K562 (cell line): ENCODE measurements around the gene NPM3. TPM values are rescaled to one million over a fixed set of nuclear protein-coding genes. Genes with fewer than 3 reads are reported as not detected.

ENCODE experiments used
- ARID3A ChIP-seq: IDR thresholded peaks from 2 replicates; pipeline ENCODE4 v1.6.1; 2012; ENCODE audit warnings: low read depth, low read length, improper control_type of control experiment, borderline replicate concordance
- DIDO1 ChIP-seq: fragments of 450-650 bp; IDR thresholded peaks from 2 replicates; pipeline ENCODE4 v1.6.1; 2016; ENCODE audit warnings: low read depth, missing biosample characterization, missing genetic modification characterization
- FOSL1 ChIP-seq: fragments of 200-800 bp; sonication (Bioruptor generic); conservative IDR thresholded peaks from 2 replicates; pipeline ENCODE4 v1.6.1; 2016; ENCODE audit warnings: missing genetic modification characterization, missing compliant biosample characterization
- FOXA1 ChIP-seq: fragments of 450-650 bp; IDR thresholded peaks from 2 replicates; pipeline ENCODE4 v1.6.1; 2016; ENCODE audit warnings: mild to moderate bottlenecking, borderline replicate concordance
- FUS ChIP-seq: fragments of 200-400 bp; formaldehyde crosslinking; optimal IDR thresholded peaks from 2 replicates; pipeline ENCODE3; 2017; ENCODE audit warnings: low read depth, low read length
- GATAD2A ChIP-seq: fragments of 450-650 bp; IDR thresholded peaks from 2 replicates; pipeline ENCODE4 v1.6.1; 2017
- MTA2 ChIP-seq: fragments of 450-650 bp; IDR thresholded peaks from 2 replicates; pipeline ENCODE4 v1.6.1; 2016; ENCODE audit warnings: low read depth
- MTA3 ChIP-seq: fragments of 450-650 bp; formaldehyde crosslinking; IDR thresholded peaks from 2 replicates; pipeline ENCODE4 v1.6.1; 2017; ENCODE audit warnings: mild to moderate bottlenecking, borderline replicate concordance
- PATZ1 ChIP-seq: fragments of 250-450 bp; sonication (Bioruptor Pico); IDR thresholded peaks from 2 replicates; pipeline ENCODE4 v1.5.0; 2020; ENCODE audit warnings: mild to moderate bottlenecking, borderline replicate concordance
- SRF ChIP-seq, 2 experiments: fragments of 250-450, 450-650 bp in 1 of 2; sonication (Bioruptor Pico) in 1 of 2; sonication (generic) in 1 of 2; formaldehyde crosslinking; IDR thresholded peaks; 2 replicates each; pipeline versions ENCODE4 v1.5.0 to v1.5.1; 2020 to 2022; ENCODE audit warnings: mild to moderate bottlenecking in 1 of 2, missing genetic modification reagents in 1 of 2
- TAF15 ChIP-seq: fragments of 200-400 bp; formaldehyde crosslinking; IDR thresholded peaks from 2 replicates; pipeline ENCODE4 v1.6.1; 2017; ENCODE audit warnings: mild to moderate bottlenecking, low read depth, low read length, moderate library complexity
- TAF9B ChIP-seq: fragments of 450-650 bp; IDR thresholded peaks from 2 replicates; pipeline ENCODE4 v1.6.1; 2018; ENCODE audit warnings: mild to moderate bottlenecking; ENCODE audit not compliant: partially characterized antibody
- TCF7 ChIP-seq: sonication (generic); IDR thresholded peaks from 2 replicates; pipeline ENCODE4 v1.6.1; 2016; ENCODE audit warnings: antibody characterized with exemption, borderline replicate concordance
- TCF7L2 ChIP-seq: fragments of 150-350 bp; IDR thresholded peaks from 2 replicates; pipeline ENCODE4 v1.6.1; 2016; ENCODE audit warnings: low read depth, mild to moderate bottlenecking, low read length, moderate library complexity
- ZNF197 ChIP-seq: fragments of 200-800 bp; sonication (Bioruptor generic); IDR thresholded peaks from 2 replicates; pipeline ENCODE4 v1.6.1; 2016; ENCODE audit warnings: low read depth, missing genetic modification characterization, missing compliant biosample characterization
- ZNF3 ChIP-seq: fragments of 250-450 bp; sonication (Bioruptor Pico); IDR thresholded peaks from 2 replicates; pipeline ENCODE4 v1.5.0; 2021; ENCODE audit warnings: mild to moderate bottlenecking, moderate library complexity
- ZNF347 ChIP-seq: fragments of 450-650 bp; formaldehyde crosslinking; IDR thresholded peaks from 2 replicates; pipeline ENCODE4 v1.4.0; 2020; ENCODE audit warnings: low read depth, mild to moderate bottlenecking, moderate library complexity
- ZSCAN32 ChIP-seq: fragments of 450-650 bp; formaldehyde crosslinking; IDR thresholded peaks from 2 replicates; pipeline ENCODE4 v1.4.0; 2020; ENCODE audit warnings: mild to moderate bottlenecking, moderate library complexity
- polyA plus RNA-seq, 8 experiments: library from polyadenylated mRNA; depleted of rRNA in 4 of 8; stranded (reverse) in 5 of 8; unstranded in 3 of 8; fragments of >200 nt; fragmentation: Nextera tagmentation in 2 of 8; fragmentation: Illumina TruSeq in 1 of 8; extraction: Ambion mirVana in 2 of 8; extraction: Trizol in 1 of 8; gene quantifications; 2 replicates each; pipeline versions ENCODE4 v1.2.1 to v1.2.3, GENCODE V29; 2011 to 2014; ENCODE audit warnings: inconsistent platforms in 1 of 8, missing spikeins in 1 of 8
- total RNA-seq, 7 experiments: library from RNA; depleted of rRNA in 6 of 7; stranded (reverse); fragments of >200 nt in 6 of 7; fragmentation: Illumina TruSeq in 2 of 7; extraction: Trizol in 2 of 7; gene quantifications; 2 replicates each; pipeline versions ENCODE4 v1.2.1 to v1.2.3, GENCODE V29; 2011 to 2021; ENCODE audit warnings: low replicate concordance in 1 of 7
- TF ChIP-seq, protein P1 (sequence below): fragments of 250-450 bp; sonication (Bioruptor Pico); IDR thresholded peaks from 2 replicates; pipeline ENCODE4 v1.4.0; 2020; ENCODE audit warnings: borderline replicate concordance
- TF ChIP-seq, protein P2 (sequence below): sonication (generic); formaldehyde crosslinking; IDR thresholded peaks from 2 replicates; pipeline ENCODE4 v1.8.0; 2022; ENCODE audit warnings: mild to moderate bottlenecking, missing genetic modification reagents
- TF ChIP-seq, protein P3 (sequence below): fragments of 450-650 bp; formaldehyde crosslinking; IDR thresholded peaks from 2 replicates; pipeline ENCODE4 v1.4.0; 2022; ENCODE audit warnings: missing genetic modification characterization

NPM3 gene
- total and polyA plus RNA-seq, 9 of the 15 experiments (the other 6 are each of a cell fraction or from before 2014, with no cell fraction given) = 15.2 to 239 (median 114) TPM

- TF ChIP-seq PATZ1 (CRISPR knock-in tag) (no peak), FOSL1 (tag) (peak; percentile 97), ZNF347 (CRISPR knock-in tag) (no peak), GATAD2A (no peak), ZSCAN32 (CRISPR knock-in tag) (no peak), TCF7 (peak; percentile 100), TAF9B (no peak), FOXA1 (no peak), ZNF197 (CRISPR knock-in tag) (no peak), MTA3 (no peak), TAF15 (no peak), FUS (no peak), MTA2 (peak; percentile 78), ZNF3 (CRISPR knock-in tag) (no peak), TCF7L2 (peak; percentile 69; the same call in 1 of the 2 replicates), ARID3A (0 out of 2 replicates have a peak, but pooled peaks have one; percentile 30), DIDO1 (tag) (no peak), SRF (CRISPR knock-in tag; IDR thresholded peaks at IDR 0.05) (no peak)
- TF ChIP-seq, protein P1, sequence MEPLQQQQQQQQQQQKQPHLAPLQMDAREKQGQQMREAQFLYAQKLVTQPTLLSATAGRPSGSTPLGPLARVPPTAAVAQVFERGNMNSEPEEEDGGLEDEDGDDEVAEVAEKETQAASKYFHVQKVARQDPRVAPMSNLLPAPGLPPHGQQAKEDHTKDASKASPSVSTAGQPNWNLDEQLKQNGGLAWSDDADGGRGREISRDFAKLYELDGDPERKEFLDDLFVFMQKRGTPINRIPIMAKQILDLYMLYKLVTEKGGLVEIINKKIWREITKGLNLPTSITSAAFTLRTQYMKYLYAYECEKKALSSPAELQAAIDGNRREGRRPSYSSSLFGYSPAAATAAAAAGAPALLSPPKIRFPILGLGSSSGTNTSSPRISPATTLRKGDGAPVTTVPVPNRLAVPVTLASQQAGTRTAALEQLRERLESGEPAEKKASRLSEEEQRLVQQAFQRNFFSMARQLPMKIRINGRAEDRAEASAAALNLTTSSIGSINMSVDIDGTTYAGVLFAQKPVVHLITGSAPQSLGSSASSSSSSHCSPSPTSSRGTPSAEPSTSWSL (CRISPR knock-in tag) = no peak
- TF ChIP-seq, protein P2, sequence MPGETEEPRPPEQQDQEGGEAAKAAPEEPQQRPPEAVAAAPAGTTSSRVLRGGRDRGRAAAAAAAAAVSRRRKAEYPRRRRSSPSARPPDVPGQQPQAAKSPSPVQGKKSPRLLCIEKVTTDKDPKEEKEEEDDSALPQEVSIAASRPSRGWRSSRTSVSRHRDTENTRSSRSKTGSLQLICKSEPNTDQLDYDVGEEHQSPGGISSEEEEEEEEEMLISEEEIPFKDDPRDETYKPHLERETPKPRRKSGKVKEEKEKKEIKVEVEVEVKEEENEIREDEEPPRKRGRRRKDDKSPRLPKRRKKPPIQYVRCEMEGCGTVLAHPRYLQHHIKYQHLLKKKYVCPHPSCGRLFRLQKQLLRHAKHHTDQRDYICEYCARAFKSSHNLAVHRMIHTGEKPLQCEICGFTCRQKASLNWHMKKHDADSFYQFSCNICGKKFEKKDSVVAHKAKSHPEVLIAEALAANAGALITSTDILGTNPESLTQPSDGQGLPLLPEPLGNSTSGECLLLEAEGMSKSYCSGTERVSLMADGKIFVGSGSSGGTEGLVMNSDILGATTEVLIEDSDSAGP = no peak
- TF ChIP-seq, protein P3, sequence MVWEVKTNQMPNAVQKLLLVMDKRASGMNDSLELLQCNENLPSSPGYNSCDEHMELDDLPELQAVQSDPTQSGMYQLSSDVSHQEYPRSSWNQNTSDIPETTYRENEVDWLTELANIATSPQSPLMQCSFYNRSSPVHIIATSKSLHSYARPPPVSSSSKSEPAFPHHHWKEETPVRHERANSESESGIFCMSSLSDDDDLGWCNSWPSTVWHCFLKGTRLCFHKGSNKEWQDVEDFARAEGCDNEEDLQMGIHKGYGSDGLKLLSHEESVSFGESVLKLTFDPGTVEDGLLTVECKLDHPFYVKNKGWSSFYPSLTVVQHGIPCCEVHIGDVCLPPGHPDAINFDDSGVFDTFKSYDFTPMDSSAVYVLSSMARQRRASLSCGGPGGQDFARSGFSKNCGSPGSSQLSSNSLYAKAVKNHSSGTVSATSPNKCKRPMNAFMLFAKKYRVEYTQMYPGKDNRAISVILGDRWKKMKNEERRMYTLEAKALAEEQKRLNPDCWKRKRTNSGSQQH = no peak
These were observed 41.5 kb upstream of the NPM3 start (continued) for GRCh38 chr10:101824736-101825135.
